H7 (cell line): ENCODE results near the gene KRTAP4-7. TPM values are rescaled to one million over a fixed set of nuclear protein-coding genes. Genes with fewer than 3 reads are reported as not detected.
"Not testable (repeated sequence)": the region's sequence is repeated elsewhere in the genome, so short reads cannot be mapped to it uniquely, and the experiment has no call there.

Experiments
- DNase-seq: peaks from one replicate; pipeline ENCODE4 v3.0.0; 2012
- H3K27me3 ChIP-seq: 2 replicates; pipeline ENCODE4 v1.6.0; 2011; ENCODE audit warnings: mild to moderate bottlenecking, low read length; ENCODE audit not compliant: control insufficient read depth, insufficient read depth
- H3K36me3 ChIP-seq: replicated peaks from 2 replicates; pipeline ENCODE4 v1.5.1; 2011; ENCODE audit warnings: low read length; ENCODE audit not compliant: control insufficient read depth, insufficient read depth
- H3K4me3 ChIP-seq: 2 replicates; pipeline ENCODE4 v1.5.1; 2011; ENCODE audit warnings: low read depth, mild to moderate bottlenecking, control low read depth, low read length, moderate library complexity; ENCODE audit not compliant: insufficient read depth
- total RNA-seq: library from RNA; depleted of rRNA; stranded (reverse); fragments of >200 nt; shearing (Covaris generic); gene quantifications from 2 replicates; pipeline ENCODE4 v1.2.3, GENCODE V29; 2014

Gene KRTAP4-7
- total RNA-seq, 1 experiment from 2014 or later, result not detected

- no peak overlapping the region for H3K4me3 ChIP-seq
- no peaks in the 10 kb centered on the region for H3K36me3 ChIP-seq
- H3K27me3 ChIP-seq, result no peaks in the 10 kb centered on the region
- DNase-seq, result no peak
These were observed 25.2 kb upstream of the KRTAP4-7 start for GRCh38 chr17:41058741-41059140.

DNA sequence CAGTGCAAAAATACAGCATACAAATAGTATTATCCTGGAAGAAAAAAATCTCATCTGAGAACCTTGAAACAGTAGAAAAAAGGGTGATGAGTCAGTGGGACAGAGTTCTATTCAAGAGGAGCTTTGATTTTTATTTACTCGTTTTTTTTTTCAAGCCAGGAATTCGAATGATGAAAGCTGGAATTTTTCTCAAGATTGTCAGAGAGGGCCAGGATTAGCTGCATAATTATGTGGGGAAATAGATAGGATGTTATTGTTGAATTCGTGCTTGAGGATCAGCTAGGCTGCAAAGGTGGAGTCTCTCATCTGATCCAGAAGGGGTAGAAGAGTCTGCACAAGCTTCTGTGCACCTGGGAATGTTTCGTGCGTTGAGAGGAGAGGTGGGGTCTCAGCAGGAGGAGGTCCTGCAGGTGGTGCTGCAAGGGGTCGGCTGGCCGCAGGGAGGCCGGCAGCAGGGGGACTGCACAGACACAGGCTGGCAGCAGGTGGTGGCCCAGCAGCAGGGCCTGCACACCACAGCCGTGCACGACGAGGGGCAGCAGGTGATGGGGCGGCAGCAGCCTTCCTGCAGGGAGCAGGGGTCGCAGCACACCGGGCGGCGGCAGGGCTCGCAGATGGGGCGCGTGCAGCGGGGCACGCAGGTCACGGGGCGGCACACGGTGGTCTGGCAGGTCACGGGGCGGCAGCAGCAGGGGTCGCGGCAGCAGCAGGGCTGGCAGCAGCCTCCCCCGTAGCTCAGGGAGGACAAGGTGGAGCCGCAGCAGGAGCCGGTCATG, 24.5 kb upstream of the KRTAP4-7 start:
- H3K27me3 ChIP-seq, H3K36me3 ChIP-seq, H3K4me3 ChIP-seq: not testable (repeated sequence)
- DNase-seq, result peak; percentile 29

- no peak within 1 kb of the TSS for H3K4me3 ChIP-seq
- no peaks in the 10 kb centered on the region for H3K36me3 ChIP-seq
- H3K27me3 ChIP-seq, result no peaks in the 10 kb centered on the region
- DNase-seq, result no peak
These were observed 23.8 kb upstream of the KRTAP4-7 start, which contains the start of gene KRTAP2-3 for GRCh38 chr17:41060052-41060604. Gene KRTAP2-3 (minus strand): TSS chr17:41060114. CDS start chr17:41060050, 64 bp downstream.

- no peaks in the 10 kb centered on the region for H3K27me3 ChIP-seq
- DNase-seq, result no peak
These were observed 22.0 kb upstream of the KRTAP4-7 start for GRCh38 chr17:41061964-41062363.

GRCh38 chr17:41063449-41063848, 20.5 kb upstream of the KRTAP4-7 start:
- H3K27me3 ChIP-seq, result no peaks in the 10 kb centered on the region
- no peaks in the 10 kb centered on the region for H3K36me3 ChIP-seq
- no peak overlapping the region for H3K4me3 ChIP-seq
- no peak for DNase-seq

More at GRCh38 chr17:41061964-41062363, 22.0 kb upstream of the KRTAP4-7 start:
- H3K4me3 ChIP-seq, result no peak overlapping the region
- H3K36me3 ChIP-seq, result no peaks in the 10 kb centered on the region

DNA sequence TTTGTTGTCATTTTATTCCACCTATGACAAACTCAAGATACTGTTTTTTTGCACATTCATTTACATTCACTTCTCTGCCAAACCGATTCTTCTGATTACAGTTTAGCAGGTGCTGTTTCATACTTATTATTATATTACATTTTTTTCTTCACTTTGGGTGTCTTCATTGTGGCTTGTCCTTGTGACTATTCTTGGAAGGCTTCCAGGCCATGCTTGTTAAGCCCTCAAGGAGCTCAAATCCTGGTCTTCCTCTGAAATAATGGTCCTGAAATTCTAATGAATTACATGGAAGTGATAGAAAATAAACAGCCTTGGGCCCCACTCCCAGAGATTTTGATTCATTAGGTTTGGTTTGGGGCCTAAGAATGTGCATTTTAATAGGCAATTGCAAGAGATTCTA, 19.6 kb upstream of the KRTAP4-7 start:
- Histone ChIP-seq H3K36me3 (no peaks in the 10 kb centered on the region), H3K4me3 (no peak overlapping the region), H3K27me3 (no peaks in the 10 kb centered on the region)
- no peak for DNase-seq

GRCh38 chr17:41065016-41065689, 18.8 kb upstream of the KRTAP4-7 start:
- H3K36me3 ChIP-seq, H3K4me3 ChIP-seq, DNase-seq, H3K27me3 ChIP-seq: not testable (repeated sequence)

- H3K36me3 ChIP-seq, result no peaks in the 10 kb centered on the region
- no peak within 1 kb of the TSS for H3K4me3 ChIP-seq
- DNase-seq, result no peak
- H3K27me3 ChIP-seq, result no peaks in the 10 kb centered on the region
These were observed 17.9 kb upstream of the KRTAP4-7 start, which contains the start of gene KRTAP2-4 for GRCh38 chr17:41065829-41066624. Gene KRTAP2-4 (minus strand): TSS chr17:41065879. CDS start chr17:41065845, 34 bp downstream.

- DNase-seq, result no peak
- no peaks in the 10 kb centered on the region for H3K36me3 ChIP-seq
- no peak overlapping the region for H3K4me3 ChIP-seq
- H3K27me3 ChIP-seq, result no peaks in the 10 kb centered on the region
These were observed 16.7 kb upstream of the KRTAP4-7 start for GRCh38 chr17:41067281-41067680.

DNA sequence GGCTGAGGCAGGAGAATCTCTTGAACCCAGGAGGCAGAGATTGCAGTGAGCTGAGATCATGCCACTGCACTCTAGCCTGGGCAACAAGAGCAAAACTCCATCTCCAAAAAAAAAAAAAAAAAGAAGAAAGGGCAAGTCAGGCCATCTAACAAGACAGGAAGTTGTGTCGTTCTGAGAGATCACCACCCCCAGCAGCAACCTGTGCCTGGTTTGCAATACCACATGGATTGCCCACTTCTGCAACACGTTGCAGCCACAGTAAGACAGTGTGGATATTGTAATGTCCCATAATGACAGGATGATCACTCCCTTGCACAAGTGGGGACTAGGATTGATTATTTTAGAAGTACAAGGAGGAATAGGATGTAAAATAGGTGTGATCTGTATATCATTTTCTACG, 14.9 kb upstream of the KRTAP4-7 start:
- H3K27me3 ChIP-seq, result no peaks in the 10 kb centered on the region
- no peak for DNase-seq
- no peaks in the 10 kb centered on the region for H3K36me3 ChIP-seq
- H3K4me3 ChIP-seq, result no peak overlapping the region

- no peak for DNase-seq
- H3K36me3 ChIP-seq, result no peaks in the 10 kb centered on the region
- H3K4me3 ChIP-seq, result no peak overlapping the region
- H3K27me3 ChIP-seq, result no peaks in the 10 kb centered on the region
These were observed 12.2 kb upstream of the KRTAP4-7 start for GRCh38 chr17:41071606-41072360.

DNA sequence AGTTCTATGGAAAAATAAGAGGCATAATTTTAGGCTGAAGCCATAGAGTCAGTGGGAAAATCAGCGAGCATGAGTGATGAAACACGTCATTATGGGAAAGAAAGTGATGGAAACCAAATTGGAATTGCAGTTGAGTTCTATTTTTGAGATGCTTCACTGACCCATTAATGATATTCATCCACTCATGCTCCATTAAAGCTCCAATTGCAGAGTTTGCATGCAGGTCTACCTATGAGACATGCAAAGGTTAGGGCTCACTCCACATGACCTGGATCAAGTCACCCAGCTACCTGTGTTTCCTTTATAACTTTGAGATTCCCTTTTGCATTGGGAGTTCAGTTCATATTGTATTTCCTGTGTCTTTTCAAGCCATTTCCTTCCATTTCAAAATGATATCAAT, 10.3 kb upstream of the KRTAP4-7 start:
- DNase-seq, result no peak
- Histone ChIP-seq H3K4me3 (no peak overlapping the region), H3K36me3 (no peaks in the 10 kb centered on the region), H3K27me3 (no peaks in the 10 kb centered on the region)

DNA sequence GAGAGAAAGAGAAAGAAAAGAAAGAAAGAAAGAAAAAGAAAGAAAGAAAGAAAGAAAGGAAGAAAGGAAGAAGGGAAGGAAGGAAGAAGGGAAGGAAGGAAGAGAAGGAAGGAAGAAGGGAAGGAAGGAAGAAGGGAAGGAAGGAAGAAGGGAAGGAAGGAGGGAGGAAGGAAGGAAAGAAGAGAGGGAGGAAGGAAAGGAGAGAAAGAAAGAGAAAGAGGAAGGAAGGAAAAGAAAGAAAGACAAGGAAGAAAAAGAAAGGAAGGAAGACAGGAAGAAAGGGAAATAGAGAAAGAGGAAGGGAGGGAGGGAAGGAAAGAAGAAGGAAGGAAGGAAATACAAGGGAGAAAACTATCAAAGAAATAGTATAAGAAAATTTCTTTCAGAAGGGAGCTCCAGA, 7.2 kb upstream of the KRTAP4-7 start:
- H3K4me3 ChIP-seq, result no peak overlapping the region
- DNase-seq, result no peak
- H3K27me3 ChIP-seq, result no peaks in the 10 kb centered on the region

DNA sequence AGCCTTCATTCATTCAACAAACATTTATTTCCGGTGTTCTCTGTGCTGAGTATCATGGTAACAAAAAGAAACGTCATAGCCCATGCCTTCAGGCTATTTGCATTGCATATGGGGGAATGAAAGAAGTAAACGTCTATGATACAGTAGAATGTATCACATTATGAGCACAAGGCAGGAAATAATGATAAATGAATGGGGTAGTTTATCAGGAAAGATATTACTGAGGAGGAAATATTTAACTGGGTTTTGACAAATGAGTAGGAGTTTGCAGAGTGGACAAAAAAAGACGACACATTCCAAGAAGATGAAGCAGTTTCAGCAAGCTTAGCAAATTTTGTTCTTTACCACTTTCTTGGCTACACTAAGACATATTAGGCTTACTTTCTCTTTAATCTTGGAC, 1.3 kb upstream of the KRTAP4-7 start:
- no peak for DNase-seq
- Histone ChIP-seq H3K27me3 (no peaks in the 10 kb centered on the region), H3K36me3 (no peaks in the 10 kb centered on the region), H3K4me3 (no peak overlapping the region)

More for the DNA sequence above, 7.2 kb upstream of the KRTAP4-7 start:
- no peaks in the 10 kb centered on the region for H3K36me3 ChIP-seq
